GM12891 (cell line): ENCODE data around the gene SFTA2.

Experiments
- DNase-seq: peaks from one replicate; pipeline ENCODE4 v3.0.0; 2011; ENCODE audit warnings: low spot score; ENCODE audit not compliant: insufficient read length
- FAIRE-seq: peaks from 2 replicates; lab custom pipeline; 2011; peaks lifted over from hg19 to GRCh38; lab: Jason Lieb, UNC
- PAX5 ChIP-seq: IDR thresholded peaks from 2 replicates; pipeline ENCODE4 v1.6.1; 2011; ENCODE audit warnings: low read length, moderate library complexity, mild to moderate bottlenecking; ENCODE audit not compliant: insufficient read depth, severe bottlenecking
- POLR2A ChIP-seq: IDR thresholded peaks from 2 replicates; pipeline ENCODE4 v1.6.1; 2011; ENCODE audit warnings: low read depth, low read length, control low read depth
- POLR2AphosphoS5 ChIP-seq: IDR thresholded peaks from 2 replicates; pipeline ENCODE4 v1.6.1; 2011; ENCODE audit warnings: low read depth, low read length, control low read depth
- POU2F2 ChIP-seq: IDR thresholded peaks from 2 replicates; pipeline ENCODE4 v1.6.1; 2011; ENCODE audit warnings: low read depth, mild to moderate bottlenecking, control low read depth, low read length, moderate library complexity
- SPI1 ChIP-seq: IDR thresholded peaks from 2 replicates; pipeline ENCODE4 v1.6.1; 2011; ENCODE audit warnings: low read depth, low read length, control low read depth
- TAF1 ChIP-seq: IDR thresholded peaks from 2 replicates; pipeline ENCODE4 v1.6.1; 2011; ENCODE audit warnings: low read depth, low read length, control low read depth

SFTA2 gene

GRCh38 chr6:30900863-30901417 lies 31.0 kb downstream of the SFTA2 start:
- DNase-seq = no peak
- FAIRE-seq = no peak
- TF ChIP-seq SPI1 = no peak
- no peak for TF ChIP-seq POLR2AphosphoS5
- TF ChIP-seq POU2F2 = no peak
- no peak for TF ChIP-seq PAX5
- TF ChIP-seq TAF1 = no peak
- TF ChIP-seq POLR2A = no peak

GRCh38 chr6:30898750-30899360 lies 33.1 kb downstream of the SFTA2 start:
- DNase-seq (no peak), FAIRE-seq (no peak)
- TF ChIP-seq PAX5 (no peak), SPI1 (no peak), POU2F2 (no peak), POLR2AphosphoS5 (no peak), POLR2A (no peak), TAF1 (no peak)

- TF ChIP-seq TAF1 (no peak), SPI1 (no peak), PAX5 (no peak), POU2F2 (no peak), POLR2AphosphoS5 (no peak), POLR2A (no peak)
- FAIRE-seq = no peak
Observed at GRCh38 chr6:30897882-30898281, 34.1 kb downstream of the SFTA2 start.

GRCh38 chr6:30896541-30896940 lies 35.4 kb downstream of the SFTA2 start:
- DNase-seq = no peak
- FAIRE-seq = no peak
- TF ChIP-seq POLR2AphosphoS5 (no peak), POU2F2 (no peak), SPI1 (no peak), TAF1 (no peak), POLR2A (no peak), PAX5 (no peak)

More at GRCh38 chr6:30897882-30898281, 34.1 kb downstream of the SFTA2 start:
- no peak for DNase-seq

- no peak for TF ChIP-seq POU2F2
- no peak for TF ChIP-seq SPI1
- TF ChIP-seq PAX5 = no peak
- no peak for TF ChIP-seq TAF1
- TF ChIP-seq POLR2A = no peak
- TF ChIP-seq POLR2AphosphoS5 = no peak
- no peak for FAIRE-seq
- DNase-seq = no peak
Observed at GRCh38 chr6:30895343-30895742, 36.6 kb downstream of the SFTA2 start.

GRCh38 chr6:30894935-30895334 lies 37.0 kb downstream of the SFTA2 start:
- FAIRE-seq = no peak
- no peak for TF ChIP-seq POU2F2
- TF ChIP-seq SPI1 = no peak
- TF ChIP-seq PAX5 = no peak
- no peak for TF ChIP-seq POLR2AphosphoS5
- TF ChIP-seq POLR2A = no peak
- no peak for TF ChIP-seq TAF1
- DNase-seq = no peak

GRCh38 chr6:30894381-30894780 lies 37.6 kb downstream of the SFTA2 start:
- DNase-seq (no peak), FAIRE-seq (no peak)
- no peak for TF ChIP-seq POLR2A
- no peak for TF ChIP-seq POLR2AphosphoS5
- no peak for TF ChIP-seq PAX5
- no peak for TF ChIP-seq SPI1
- TF ChIP-seq POU2F2 = no peak
- TF ChIP-seq TAF1 = no peak

- FAIRE-seq (no peak), DNase-seq (no peak)
- TF ChIP-seq PAX5 (no peak), SPI1 (no peak), POU2F2 (no peak), POLR2AphosphoS5 (no peak), TAF1 (no peak), POLR2A (no peak)
Observed at GRCh38 chr6:30893666-30894065, 38.3 kb downstream of the SFTA2 start.

GRCh38 chr6:30893001-30893591 lies 38.9 kb downstream of the SFTA2 start:
- FAIRE-seq = no peak
- DNase-seq = no peak
- TF ChIP-seq POLR2AphosphoS5 (no peak), POU2F2 (no peak), POLR2A (no peak), SPI1 (no peak), TAF1 (no peak), PAX5 (no peak)
